NCI-H1417 treated with DMSO at 0.1 percent for 48 hours (cell line): Measurements from ENCODE around the gene SCAMP3.
A peak's percentile ranks its signal among the peaks of the same experiment; 100 is the strongest.

Experiments
- DNase-seq: peaks from one replicate; lab custom pipeline; 2025; lab: John Stamatoyannopoulos, UW

The SCAMP3 gene

GRCh38 chr1:155285631-155286044 lies 23.5 kb upstream of the SCAMP3 start:
- DNase-seq = no peak

GRCh38 chr1:155285063-155285462 lies 22.9 kb upstream of the SCAMP3 start:
- DNase-seq = no peak

- DNase-seq = no peak
Observed at GRCh38 chr1:155284476-155284875, 22.3 kb upstream of the SCAMP3 start.

GRCh38 chr1:155282488-155283091 lies 20.4 kb upstream of the SCAMP3 start:
- DNase-seq = no peak

GRCh38 chr1:155279268-155279667 lies 17.1 kb upstream of the SCAMP3 start:
- no peak for DNase-seq

GRCh38 chr1:155278689-155279160 lies 16.6 kb upstream of the SCAMP3 start:
- DNase-seq = no peak

GRCh38 chr1:155277902-155278688 lies 15.9 kb upstream of the SCAMP3 start:
- no peak for DNase-seq

- peak; percentile 91 for DNase-seq
Observed at GRCh38 chr1:155277070-155277901, 15.1 kb upstream of the SCAMP3 start, which contains the start of gene HCN3. Gene HCN3 (plus strand): TSS chr1:155277463. CDS start chr1:155277591, 128 bp downstream.

GRCh38 chr1:155273343-155274245 lies 11.4 kb upstream of the SCAMP3 start, which contains the start of gene CLK2:
Gene CLK2 (minus strand): TSS chr1:155273504. CDS start chr1:155270977, 2,527 bp downstream.
- peak; percentile 87 for DNase-seq

GRCh38 chr1:155272466-155273342 lies 10.5 kb upstream of the SCAMP3 start:
- no peak for DNase-seq

- DNase-seq = no peak
Observed at GRCh38 chr1:155269381-155269780, 7.2 kb upstream of the SCAMP3 start.

GRCh38 chr1:155268630-155269029 lies 6.5 kb upstream of the SCAMP3 start:
- no peak for DNase-seq

- DNase-seq = no peak
Observed at GRCh38 chr1:155267373-155267772, 5.2 kb upstream of the SCAMP3 start.

GRCh38 chr1:155266553-155266952 lies 4.4 kb upstream of the SCAMP3 start:
- DNase-seq = no peak

GRCh38 chr1:155263067-155263466 lies 907 bp upstream of the SCAMP3 start:
- no peak for DNase-seq

GRCh38 chr1:155261493-155261851 lies 688 bp downstream of the SCAMP3 start:
- DNase-seq = no peak

- DNase-seq = no peak
Observed at GRCh38 chr1:155260276-155260675, 1.9 kb downstream of the SCAMP3 start.

GRCh38 chr1:155256058-155256852 lies 5.9 kb downstream of the SCAMP3 start:
- no peak for DNase-seq

GRCh38 chr1:155255243-155256007 lies 6.7 kb downstream of the SCAMP3 start, which contains the start of gene ENTREP3:
Gene ENTREP3 (minus strand): TSS chr1:155255483. CDS start chr1:155254877, 606 bp downstream.
- peak; percentile 32 for DNase-seq
